Calu3 (cell line): ENCODE data around the gene TMPRSS2. TPM values are rescaled to one million over a fixed set of nuclear protein-coding genes. Genes with fewer than 3 reads are reported as not detected.

Experiments used
- BruUV-seq: library from RNA; stranded (reverse); fragments of 400-500 nt; replicated peaks from 2 replicates; lab custom pipeline; 2021; lab: Mats Ljungman, UMichigan
- CTCF ChIA-PET: fragments of 300-600 bp; sonication (Branson Sonifier 250); formaldehyde crosslinking; loops from one replicate; lab custom pipeline; 2022; ENCODE audit warnings: antibody characterized with exemption; lab: Charles Lee
- DNase-seq: peaks from one replicate; pipeline ENCODE4 v3.0.0; 2022
- H3K27ac Mint-ChIP-seq: one replicate; pipeline ENCODE4 v1.8.0; 2022; ENCODE audit warnings: mixed read lengths; ENCODE audit not compliant: unreplicated experiment
- H3K27me3 Mint-ChIP-seq: one replicate; pipeline ENCODE4 v1.8.0; 2022; ENCODE audit warnings: mixed read lengths; ENCODE audit not compliant: unreplicated experiment
- H3K36me3 Mint-ChIP-seq: one replicate; pipeline ENCODE4 v1.8.0; 2022; ENCODE audit warnings: mild to moderate bottlenecking, moderate library complexity, mixed read lengths; ENCODE audit not compliant: insufficient read depth, unreplicated experiment
- H3K4me1 Mint-ChIP-seq: one replicate; pipeline ENCODE4 v1.8.0; 2022; ENCODE audit warnings: mild to moderate bottlenecking, low read depth, mixed read lengths; ENCODE audit not compliant: unreplicated experiment
- H3K4me3 Mint-ChIP-seq: one replicate; pipeline ENCODE4 v1.8.0; 2022; ENCODE audit warnings: mild to moderate bottlenecking, low read depth, moderate library complexity, mixed read lengths; ENCODE audit not compliant: unreplicated experiment
- H3K9me3 Mint-ChIP-seq: one replicate; pipeline ENCODE4 v1.8.0; 2022; ENCODE audit warnings: low read depth, mixed read lengths; ENCODE audit not compliant: unreplicated experiment
- intact Hi-C: fragments of 100-400 bp; cut with micrococcal nuclease; formaldehyde crosslinking; loops from one replicate; pipeline ENCODE4 v1.10.0; 2022; ENCODE audit not compliant: unreplicated experiment
- total RNA-seq: library from RNA; stranded (reverse); gene quantifications from 2 replicates; pipeline ENCODE4 v1.2.3, GENCODE V29; 2022
- TF ChIP-seq, protein P1 (sequence below): fragments of 200-600 bp; IDR thresholded peaks from one replicate; pipeline ENCODE4 v1.8.0; 2022; ENCODE audit warnings: antibody characterized with exemption; ENCODE audit not compliant: unreplicated experiment

The TMPRSS2 gene
- total RNA-seq, 1 experiment from 2014 or later = 13.1 TPM

GRCh38 chr21:41433566-41433965 is 74.4 kb downstream of the TMPRSS2 start:
- DNase-seq = no peak
- no peak overlapping the region for H3K4me3 Mint-ChIP-seq
- no TSS peak for BruUV-seq
- H3K27me3 Mint-ChIP-seq = no peaks in the 10 kb centered on the region
- intact Hi-C loops = no loop called here
- no peak overlapping the region for H3K27ac Mint-ChIP-seq
- peaks cover 12% of the 10 kb centered on the region for H3K36me3 Mint-ChIP-seq
- H3K4me1 Mint-ChIP-seq = no peaks in the 10 kb centered on the region
- TF ChIP-seq, protein P1, sequence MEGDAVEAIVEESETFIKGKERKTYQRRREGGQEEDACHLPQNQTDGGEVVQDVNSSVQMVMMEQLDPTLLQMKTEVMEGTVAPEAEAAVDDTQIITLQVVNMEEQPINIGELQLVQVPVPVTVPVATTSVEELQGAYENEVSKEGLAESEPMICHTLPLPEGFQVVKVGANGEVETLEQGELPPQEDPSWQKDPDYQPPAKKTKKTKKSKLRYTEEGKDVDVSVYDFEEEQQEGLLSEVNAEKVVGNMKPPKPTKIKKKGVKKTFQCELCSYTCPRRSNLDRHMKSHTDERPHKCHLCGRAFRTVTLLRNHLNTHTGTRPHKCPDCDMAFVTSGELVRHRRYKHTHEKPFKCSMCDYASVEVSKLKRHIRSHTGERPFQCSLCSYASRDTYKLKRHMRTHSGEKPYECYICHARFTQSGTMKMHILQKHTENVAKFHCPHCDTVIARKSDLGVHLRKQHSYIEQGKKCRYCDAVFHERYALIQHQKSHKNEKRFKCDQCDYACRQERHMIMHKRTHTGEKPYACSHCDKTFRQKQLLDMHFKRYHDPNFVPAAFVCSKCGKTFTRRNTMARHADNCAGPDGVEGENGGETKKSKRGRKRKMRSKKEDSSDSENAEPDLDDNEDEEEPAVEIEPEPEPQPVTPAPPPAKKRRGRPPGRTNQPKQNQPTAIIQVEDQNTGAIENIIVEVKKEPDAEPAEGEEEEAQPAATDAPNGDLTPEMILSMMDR = no peak
- H3K9me3 Mint-ChIP-seq = peaks cover 4% of the 10 kb centered on the region
- CTCF ChIA-PET = no interaction called here

DNA sequence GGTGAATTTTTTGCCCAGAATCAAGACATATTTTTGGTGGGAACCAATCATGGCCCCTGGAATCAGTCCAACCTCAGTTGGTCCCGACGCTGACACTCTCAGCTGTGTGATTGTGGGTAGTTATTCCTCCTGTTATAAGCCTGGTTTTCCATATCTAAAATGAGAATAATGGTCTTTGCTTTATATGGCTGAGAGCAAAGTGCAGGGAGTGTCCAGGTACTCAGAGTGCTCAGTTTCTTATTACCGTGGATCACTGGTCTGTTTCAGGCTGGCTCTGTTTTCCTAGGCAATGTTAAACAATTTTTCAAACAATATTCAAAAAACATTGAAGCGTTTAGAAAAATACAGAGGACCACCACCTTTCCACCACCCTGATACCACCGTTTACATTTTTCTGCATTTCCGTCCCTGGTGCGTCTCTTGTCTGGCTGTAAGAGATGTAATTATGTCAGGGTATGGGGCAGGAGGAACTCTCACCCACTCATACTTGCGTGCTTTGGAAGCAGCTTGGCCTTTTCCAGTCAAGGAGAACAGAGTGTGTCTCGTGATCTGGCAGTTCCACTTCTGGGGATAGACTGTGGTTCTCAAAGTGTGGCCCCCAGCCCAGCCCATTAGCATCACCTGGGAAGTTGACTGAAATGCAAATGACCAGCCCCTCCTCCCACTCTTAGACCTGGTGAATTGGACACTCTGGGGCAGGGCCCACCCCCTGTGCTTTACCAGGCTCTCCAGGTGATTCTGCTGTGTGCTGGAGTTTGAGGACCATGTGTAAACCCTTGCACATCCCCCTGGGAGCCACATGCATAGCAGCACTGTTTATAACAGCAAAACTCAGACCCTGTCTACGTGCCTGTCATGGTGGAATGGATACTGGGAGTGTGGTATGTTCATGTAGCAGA is 75.1 kb downstream of the TMPRSS2 start:
- intact Hi-C loops = no loop called here
- Mint-ChIP-seq H3K27me3 (no peaks in the 10 kb centered on the region), H3K4me3 (no peak overlapping the region), H3K4me1 (no peaks in the 10 kb centered on the region), H3K9me3 (peaks cover 4% of the 10 kb centered on the region), H3K36me3 (peaks cover 12% of the 10 kb centered on the region), H3K27ac (no peak overlapping the region)
- CTCF ChIA-PET = no interaction called here
- DNase-seq = no peak
- TF ChIP-seq, protein P1 = no peak
- no TSS peak for BruUV-seq

DNA sequence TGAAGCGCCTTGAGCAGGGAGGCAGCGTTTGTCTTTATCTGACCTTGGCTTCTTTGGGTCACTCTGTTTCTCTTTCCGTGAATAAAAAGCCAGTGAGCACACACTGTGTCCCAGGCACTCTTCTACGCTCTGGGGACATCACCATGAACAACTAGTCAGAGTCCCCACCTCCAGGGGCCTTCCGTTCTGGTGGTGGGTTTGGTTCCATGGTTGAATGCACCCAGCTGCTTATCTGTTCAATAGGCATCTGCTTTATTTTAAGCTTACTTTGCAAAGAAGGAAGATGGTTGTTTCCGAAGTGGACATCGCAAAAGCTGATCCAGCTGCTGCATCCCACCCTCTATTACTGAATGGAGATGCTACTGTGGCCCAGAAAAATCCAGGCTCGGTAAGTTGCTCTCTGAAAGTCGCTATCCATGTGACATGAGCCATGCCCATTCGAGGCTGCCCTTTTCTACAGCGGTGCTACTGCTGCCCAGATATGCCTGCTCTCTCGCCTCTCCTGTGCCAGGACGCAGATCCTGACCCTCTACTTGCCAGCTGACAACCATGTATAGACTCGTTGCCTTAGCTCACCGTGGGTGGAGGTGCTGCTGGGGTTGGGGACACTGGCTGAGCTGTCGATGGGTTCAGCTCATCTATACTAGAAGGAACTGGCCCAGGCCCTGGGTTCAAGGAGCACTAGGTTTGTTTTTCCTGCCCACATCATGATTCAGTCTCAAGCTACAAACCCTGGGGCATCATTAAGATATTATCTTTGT is 76.0 kb downstream of the TMPRSS2 start:
- TF ChIP-seq, protein P1 = no peak
- Mint-ChIP-seq H3K4me1 (no peaks in the 10 kb centered on the region), H3K9me3 (peaks cover 4% of the 10 kb centered on the region), H3K36me3 (peaks cover 12% of the 10 kb centered on the region), H3K27me3 (no peaks in the 10 kb centered on the region), H3K27ac (no peak overlapping the region), H3K4me3 (no peak overlapping the region)
- DNase-seq = no peak
- CTCF ChIA-PET = no interaction called here
- intact Hi-C loops = no loop called here
- BruUV-seq = no TSS peak

DNA sequence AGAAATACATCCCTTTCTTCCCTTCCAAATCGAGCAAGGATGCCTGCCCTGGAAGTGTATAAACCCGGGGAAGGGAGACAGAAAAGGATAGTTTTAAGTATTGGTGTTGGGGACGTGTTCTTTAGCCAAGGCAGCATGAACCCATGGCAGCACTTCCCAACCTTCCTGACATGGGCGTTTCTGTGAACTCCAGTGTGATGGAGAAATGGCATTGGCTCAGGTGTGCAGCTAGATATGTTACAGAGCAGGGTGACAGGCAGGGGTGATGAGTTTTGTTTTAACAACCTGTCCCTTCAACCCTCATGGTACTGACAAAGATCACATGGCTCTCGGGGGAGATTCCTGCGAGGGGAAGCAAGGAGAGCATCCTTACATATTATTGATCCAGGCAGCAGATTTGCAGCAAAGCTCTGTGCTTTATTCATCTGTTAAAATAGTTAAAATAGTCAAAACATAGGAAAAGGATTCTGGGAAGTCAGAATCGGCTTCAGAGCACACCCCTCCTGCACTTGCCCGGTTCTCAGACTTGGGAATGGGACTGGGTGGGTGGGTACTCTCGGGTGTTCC is 78.0 kb downstream of the TMPRSS2 start:
- H3K4me3 Mint-ChIP-seq = no peak overlapping the region
- peaks cover 11% of the 10 kb centered on the region for H3K36me3 Mint-ChIP-seq
- no peaks in the 10 kb centered on the region for H3K4me1 Mint-ChIP-seq
- H3K9me3 Mint-ChIP-seq = peaks cover under 1% of the 10 kb centered on the region
- no peak overlapping the region for H3K27ac Mint-ChIP-seq
- TF ChIP-seq, protein P1 = no peak
- DNase-seq = no peak
- CTCF ChIA-PET = interaction anchor here (0.7 kb wide), 1 partner anchor 200 kb away, joined by 4 read pairs; no protein-coding TSS in a partner anchor
- H3K27me3 Mint-ChIP-seq = no peaks in the 10 kb centered on the region
- no TSS peak for BruUV-seq
- intact Hi-C loops = no loop called here
